HG02943 (cell line): ENCODE results near the gene CDC37L1.
A peak's percentile ranks its signal among the peaks of the same experiment; 100 is the strongest.
"Not testable (repeated sequence)": the region's sequence is repeated elsewhere in the genome, so short reads cannot be mapped to it uniquely, and the experiment has no call there.

ENCODE experiments used
- ATAC-seq: cut with Tn5 transposase; IDR thresholded peaks from one replicate; pipeline ENCODE4 v1.9.1; 2021; ENCODE audit warnings: mild to moderate bottlenecking, low read depth, moderate library complexity; ENCODE audit not compliant: unreplicated experiment

CDC37L1 gene

DNA sequence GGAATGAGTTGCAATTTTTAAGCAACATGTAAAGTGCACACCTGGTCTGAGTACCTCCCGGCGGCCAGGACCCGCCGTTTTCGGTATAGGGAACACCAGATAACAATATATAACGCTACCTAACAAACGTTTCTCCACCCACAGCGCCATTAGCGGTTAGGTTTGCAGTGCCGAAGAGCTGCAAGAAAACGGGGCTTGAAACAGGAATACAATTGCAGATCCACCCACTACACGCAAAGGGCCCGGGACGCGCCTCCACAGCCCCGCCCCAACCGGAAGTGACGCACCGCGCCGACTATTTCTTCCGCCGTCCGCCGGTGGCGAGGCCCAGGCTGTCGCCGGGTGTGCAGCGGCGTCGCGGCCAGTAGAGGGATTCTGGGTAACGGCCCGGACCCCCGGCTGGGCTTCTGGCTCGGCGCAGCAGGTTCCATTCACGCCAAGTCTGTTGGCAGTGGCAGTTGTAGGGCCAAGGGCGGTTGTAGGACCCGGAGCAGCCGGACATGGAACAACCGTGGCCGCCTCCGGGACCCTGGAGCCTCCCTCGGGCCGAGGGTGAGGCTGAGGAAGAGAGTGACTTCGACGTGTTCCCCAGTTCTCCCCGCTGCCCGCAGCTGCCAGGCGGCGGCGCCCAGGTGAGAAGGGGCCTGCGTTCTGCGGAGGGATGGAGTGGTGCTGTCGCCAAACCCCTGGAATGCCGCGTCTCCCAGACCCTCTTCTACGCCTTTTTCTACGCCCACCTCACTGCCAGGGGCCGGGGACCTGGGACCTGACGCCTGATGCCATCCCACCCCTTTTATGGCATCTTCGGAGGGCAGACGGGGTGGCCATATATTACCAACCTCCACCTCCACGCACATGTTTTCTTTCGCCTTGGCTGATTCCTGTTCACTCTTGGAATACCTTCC is at the start of gene CDC37L1:
Gene CDC37L1, plus strand, starts transcription at position 302 of the 905 bp plus-strand sequence. Its CDS starts 199 bp downstream, at position 501.
- ATAC-seq = peak; percentile 93

DNA sequence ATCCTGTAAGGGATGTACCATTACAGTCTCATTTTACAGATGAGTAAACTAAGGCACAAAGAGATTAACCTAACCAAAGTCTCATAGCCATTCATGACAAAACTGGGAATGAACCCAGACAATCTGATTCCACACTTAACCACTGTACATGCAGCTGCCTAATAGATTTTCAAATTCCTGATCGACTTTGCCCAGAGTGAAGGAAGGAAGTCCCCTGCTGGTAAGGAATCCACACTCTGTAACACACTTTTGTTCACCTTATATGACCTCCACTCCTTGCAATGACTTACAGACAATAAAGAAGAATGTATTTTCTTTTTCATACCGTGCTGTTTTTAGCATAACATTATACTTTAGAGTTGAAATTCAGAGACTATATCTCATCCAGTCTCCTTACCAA is 48.5 kb upstream of the CDC37L1 start:
- ATAC-seq = no peak

DNA sequence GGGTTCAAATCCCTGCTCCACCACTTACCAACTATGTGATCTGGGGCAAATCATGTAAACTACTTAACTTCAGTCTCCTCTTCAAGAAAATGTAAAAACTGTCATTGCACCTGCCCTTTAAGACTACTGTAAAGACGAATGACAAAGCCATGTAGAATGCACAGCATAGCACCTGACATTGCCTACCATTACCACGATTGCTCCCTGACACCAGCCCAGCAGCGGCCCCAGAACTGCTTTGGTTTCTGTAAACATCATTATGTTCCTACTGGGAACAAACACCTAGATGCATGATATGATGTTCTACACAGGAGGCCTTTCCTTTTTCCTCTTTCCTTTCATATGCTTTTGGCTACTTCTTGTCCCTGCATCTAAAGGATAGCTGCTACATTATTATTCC is 40.4 kb upstream of the CDC37L1 start:
- no peak for ATAC-seq

DNA sequence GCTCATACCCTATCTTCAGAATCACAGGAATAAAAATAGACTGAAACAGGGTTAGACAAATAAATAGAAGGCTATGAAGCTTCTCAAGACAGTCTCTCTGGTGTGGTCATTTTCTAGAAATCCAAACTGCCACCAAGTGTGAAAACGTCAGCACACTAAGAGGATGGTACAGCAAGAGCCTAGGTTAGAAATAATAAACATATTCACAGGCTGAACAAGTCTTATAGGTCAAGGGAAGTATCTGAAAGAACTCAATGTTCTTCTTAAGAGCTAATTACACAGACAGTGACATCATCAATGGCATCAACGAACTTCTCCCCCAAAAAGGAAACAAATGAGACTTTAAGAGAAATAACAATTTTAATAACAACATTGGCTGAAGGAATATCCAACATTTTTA is 39.9 kb upstream of the CDC37L1 start:
- no peak for ATAC-seq

DNA sequence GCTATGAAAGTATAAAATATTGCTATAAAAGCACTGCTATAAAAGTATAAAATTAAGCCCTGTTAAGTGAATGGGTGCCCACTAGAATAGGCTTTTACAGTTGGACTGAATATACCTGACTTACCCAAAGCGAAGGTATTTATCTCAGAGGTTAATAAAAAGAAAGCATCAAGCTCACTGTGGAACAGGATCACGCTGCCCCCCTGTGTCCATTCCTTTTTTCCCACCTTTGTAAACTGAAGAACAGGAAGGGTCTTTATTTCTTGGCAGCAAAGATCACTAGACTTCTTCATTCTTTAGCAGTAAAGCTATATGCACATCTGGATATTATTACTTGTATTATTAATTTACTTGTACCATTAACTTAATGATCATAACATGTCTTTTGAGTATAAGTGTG is 39.3 kb upstream of the CDC37L1 start:
- ATAC-seq = no peak

DNA sequence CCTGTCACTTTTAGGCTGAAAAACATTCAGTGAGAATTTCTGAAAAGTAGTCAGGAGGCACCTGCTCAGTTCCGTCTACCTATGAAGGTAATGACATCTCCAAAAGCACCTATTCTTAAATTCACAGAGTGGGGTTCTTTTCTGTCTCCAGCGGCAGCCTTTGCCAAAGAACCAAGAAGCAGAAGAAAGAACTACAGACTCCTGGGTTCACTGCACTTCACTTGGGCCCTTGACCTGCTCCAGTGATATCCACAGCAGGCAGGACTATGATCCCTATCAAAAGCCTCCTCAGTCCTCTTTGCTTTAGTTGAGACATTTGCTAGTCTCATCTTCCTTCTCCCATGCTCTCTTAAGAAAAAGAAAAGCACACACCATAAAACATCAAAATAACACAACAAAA is 37.0 kb upstream of the CDC37L1 start:
- ATAC-seq = no peak

DNA sequence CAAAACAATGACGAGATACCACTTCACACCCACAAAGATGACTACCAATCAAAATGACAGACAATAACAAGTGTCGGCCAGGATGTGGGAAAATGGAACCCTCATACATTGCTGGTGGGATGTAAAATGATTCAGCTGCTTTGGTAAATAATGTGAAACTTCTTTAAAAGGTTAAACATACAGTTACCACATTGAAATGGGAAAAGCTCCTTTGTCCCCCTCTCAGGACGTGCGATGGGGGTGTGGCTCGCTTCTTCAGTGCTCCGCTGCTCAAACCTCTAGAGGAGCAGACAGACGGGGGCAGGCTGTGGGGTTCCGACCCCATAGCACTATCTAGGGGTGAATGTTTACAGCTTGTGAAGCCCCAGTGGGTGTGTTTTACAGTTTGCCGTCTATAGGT is 25.3 kb upstream of the CDC37L1 start:
- ATAC-seq = no peak

DNA sequence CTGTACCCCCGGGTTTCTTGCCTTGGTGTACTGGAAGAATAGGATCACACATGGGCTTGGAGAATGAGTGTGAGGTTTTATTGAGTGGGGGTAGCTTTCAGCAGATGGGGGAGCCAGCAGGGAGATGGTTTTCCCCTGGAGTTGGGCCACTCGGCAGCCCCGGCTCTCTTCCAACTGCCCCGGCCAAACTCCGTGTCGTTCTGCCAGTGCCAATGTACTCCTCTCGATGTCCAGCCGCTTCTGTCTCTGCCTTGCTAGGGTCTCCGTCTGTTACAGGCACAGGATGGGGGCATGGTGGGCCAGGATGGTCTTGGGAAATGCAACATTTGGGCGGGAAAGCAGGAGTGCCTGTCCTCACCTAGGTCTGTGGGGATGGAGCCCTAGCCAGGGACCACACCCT is 24.8 kb upstream of the CDC37L1 start:
- ATAC-seq = no peak

DNA sequence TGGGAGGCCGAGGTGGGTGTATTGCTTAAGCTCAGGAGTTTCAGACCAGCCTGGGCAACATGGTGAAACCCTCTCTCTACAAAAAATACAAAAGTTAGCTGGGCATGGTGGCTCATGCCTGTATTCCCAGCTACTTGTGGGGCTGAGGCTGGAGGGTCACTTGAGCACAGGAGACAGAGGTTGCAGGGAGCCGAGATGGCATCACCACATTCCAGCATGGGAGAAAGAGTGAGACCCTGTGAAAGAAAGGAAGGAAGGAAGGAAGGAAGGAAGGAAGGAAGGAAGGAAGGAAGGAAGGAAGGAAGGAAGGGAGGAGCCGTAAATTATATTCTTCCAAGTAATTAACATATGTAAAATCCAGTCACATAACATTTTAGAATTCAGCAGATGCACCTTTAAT is 23.2 kb upstream of the CDC37L1 start:
- ATAC-seq = not testable (repeated sequence)

DNA sequence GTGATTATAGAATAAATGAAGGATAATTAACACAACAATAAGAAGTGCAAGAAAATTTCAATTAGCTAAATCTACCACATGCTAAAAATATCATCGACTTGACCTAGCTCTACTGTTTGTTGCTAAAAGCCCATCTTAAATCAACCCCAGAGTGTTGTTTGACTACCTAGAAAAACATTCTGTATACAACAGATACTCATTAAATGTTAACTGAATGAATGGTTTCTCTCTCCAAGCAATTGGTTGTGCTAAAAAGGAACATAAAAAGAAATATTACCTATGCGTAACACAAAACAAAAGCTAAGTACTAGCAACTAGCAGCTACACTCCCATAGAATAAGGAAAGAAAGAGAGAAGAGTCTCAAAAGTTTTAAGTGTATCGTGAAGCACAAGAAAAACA is 22.7 kb upstream of the CDC37L1 start:
- no peak for ATAC-seq

DNA sequence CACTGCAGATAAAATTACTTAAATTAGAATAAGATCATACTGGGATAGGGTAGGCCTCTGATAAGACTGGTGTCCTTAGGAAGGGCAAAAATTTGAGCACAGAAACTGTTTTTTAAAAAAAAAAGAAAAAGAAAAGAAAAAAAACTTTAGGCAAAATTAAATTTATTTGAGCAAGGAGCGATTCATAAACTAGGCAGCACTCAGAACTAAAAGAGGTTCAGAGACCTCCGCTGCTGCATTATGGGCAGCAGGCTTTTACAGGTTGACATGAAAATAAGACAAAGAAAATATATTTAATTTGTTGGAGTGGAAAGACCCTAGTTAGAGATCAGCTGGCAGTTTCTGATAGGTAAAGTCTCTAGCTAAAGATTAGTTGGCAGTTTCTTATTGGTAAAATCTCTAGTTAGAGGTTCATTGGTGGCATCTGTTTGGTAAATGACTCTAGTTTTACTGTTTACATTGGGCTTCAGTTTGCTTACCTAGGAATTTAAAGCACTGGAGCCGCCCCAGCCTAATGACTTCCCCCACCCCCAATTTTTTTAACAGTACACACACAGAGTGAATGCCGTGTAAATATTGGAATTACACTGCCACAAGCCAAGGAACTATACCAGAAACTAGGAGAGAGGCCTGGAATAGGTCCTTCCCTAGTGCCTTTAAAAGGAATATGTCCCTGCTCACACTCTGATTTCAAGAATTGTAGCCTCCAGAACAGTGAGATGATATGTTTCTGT is 21.8 kb upstream of the CDC37L1 start:
- no peak for ATAC-seq

DNA sequence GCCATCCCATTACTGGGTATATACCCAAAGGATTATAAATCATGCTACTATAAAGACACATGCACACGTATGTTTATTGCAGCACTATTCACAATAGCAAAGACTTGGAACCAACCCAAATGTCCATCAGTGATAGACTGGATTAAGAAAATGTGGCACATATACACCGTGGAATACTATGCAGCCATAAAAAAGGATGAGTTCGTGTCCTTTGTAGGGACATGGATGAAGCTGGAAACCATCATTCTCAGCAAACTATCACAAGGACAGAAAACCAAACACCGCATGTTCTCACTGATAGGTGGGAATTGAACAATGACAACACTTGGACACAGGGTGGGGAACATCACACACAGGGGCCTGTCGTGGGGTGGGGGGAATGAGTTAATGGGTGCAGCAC is 18.7 kb upstream of the CDC37L1 start:
- ATAC-seq = not testable (repeated sequence)

DNA sequence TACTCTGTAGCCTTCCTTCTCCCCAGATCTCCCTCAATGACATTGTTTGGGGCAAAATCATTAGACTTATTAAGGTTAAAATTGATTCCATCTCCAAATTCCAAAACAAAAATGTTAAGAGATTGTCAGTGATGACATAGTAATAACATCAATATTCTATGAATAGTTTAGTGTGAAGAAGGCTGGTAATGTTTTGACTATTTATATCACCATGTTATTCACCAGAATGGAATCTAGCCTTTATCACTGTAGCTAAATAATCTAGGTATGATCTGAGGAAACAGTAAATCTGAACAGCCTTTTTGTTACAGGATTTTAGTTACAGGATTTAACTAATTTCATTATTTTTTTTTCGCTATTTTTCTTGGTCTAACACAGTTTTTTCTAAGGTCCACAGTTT is 18.2 kb upstream of the CDC37L1 start:
- ATAC-seq = no peak

DNA sequence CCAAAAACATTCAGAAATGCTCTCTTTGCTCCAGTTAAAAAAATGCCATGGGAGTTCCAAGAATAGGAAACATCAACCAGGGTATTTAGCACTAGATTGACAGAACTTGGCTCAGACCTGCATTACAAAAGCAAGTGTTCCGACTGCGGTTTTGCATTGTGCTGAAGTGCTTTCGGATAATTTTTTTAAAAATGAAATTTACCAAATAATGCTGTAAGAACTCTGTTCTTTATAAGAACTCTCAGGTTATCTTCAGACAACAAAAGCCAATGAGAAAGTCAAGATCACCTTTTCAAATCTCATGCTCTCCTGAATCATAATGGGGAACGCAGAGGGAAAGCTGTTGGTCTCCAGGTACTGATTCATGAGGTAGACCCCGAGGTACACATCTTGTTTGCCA is 17.8 kb upstream of the CDC37L1 start:
- ATAC-seq = no peak

DNA sequence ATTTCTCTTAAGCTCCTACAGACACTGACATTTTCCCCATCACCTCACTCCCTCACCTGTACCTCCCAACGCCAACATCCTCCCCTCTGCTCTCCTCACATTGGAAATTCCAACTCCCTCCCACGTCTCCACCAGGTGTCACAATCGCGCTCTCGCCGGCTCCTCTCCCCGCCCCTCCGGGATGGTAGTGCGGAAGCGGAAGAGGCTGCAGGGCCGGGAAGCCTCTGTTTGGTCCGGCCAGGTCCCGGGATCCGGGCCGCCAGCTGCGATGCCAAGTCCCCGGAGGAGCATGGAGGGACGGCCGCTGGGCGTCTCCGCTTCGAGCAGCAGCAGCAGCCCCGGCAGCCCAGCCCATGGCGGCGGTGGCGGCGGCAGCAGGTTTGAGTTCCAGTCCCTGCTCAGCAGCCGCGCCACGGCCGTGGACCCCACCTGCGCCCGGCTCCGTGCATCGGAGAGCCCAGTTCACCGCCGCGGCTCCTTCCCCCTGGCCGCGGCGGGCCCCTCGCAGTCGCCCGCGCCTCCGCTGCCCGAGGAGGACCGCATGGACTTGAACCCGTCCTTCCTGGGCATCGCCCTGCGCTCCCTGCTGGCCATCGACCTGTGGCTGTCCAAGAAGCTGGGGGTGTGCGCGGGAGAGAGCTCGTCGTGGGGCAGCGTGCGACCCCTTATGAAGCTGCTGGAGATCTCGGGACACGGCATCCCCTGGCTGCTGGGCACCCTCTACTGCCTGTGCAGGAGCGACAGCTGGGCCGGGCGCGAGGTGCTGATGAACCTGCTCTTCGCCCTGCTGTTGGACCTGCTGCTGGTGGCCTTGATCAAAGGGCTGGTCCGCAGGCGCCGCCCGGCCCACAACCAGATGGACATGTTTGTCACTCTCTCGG is 17.0 kb upstream of the CDC37L1 start, which contains the start of gene PLPP6:
Gene PLPP6, plus strand, starts transcription at position 187 of the 881 bp plus-strand sequence. Its CDS starts 82 bp downstream, at position 269.
- ATAC-seq = peak; percentile 76

DNA sequence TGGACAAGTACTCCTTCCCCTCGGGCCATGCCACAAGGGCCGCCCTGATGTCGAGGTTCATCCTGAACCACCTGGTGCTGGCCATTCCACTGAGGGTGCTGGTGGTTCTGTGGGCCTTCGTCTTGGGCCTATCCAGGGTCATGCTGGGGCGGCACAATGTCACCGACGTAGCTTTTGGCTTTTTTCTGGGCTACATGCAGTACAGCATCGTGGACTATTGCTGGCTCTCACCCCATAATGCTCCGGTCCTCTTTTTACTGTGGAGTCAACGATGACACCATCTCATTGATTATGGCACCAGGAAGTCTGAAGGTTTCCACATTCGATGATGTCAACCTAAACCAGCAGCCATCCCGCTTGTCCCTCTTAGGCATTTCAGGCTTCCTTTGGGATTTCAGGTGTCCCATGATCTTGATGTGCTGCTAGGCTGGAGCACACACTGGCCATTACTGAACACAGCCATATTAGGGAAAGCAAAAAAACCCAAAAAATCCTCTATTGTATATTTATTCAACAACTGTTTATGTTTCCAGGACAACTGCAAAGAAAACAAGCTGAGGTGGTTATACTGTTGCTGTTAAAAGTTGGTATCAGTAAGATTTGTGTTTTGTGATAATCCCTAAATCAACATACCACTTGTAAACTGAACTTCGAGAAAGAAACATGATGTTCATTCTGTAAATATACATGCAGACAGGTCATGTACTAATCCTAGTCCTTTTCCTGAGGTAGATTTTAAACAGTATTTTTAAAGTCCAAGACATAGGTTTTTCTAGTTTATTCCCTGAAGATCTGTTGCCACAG is 16.2 kb upstream of the CDC37L1 start:
- ATAC-seq = no peak

DNA sequence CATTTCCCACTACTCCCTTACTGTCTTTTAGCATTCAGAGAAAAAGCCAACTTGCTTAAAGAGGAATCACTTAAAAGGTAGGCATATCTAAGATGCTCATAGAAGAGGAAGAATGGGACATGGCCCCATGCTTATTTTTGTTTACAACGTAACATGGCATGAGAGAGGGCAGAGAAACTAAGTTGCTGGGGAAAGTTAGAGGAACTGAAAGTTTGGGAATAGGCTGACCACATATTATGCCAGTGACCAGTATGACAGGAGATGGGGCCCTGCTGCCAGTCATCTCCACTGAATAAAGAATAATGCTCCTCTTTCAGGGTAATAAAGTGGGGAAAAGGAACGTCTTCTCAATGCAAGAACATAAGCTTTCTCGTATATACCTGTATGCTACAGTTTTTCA is 15.4 kb upstream of the CDC37L1 start:
- ATAC-seq = no peak

DNA sequence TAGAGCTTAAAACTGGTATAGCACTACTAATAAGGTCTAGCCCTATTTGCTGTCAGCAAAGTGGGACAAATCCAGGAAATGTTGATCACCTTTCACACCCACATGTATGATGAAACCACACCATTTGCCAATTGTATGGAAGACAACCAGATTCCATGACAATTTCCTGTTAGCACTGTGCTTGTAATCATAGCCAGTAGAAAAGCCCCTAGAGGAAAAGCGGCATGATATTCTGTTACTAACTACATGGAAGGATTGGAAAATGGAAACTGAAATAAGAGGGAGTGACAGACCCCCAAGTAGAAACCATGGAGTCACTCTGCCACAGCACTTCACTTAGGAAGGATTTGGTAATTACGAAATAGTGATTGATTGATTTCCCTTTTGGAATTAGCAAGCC is 14.0 kb upstream of the CDC37L1 start:
- ATAC-seq = no peak

DNA sequence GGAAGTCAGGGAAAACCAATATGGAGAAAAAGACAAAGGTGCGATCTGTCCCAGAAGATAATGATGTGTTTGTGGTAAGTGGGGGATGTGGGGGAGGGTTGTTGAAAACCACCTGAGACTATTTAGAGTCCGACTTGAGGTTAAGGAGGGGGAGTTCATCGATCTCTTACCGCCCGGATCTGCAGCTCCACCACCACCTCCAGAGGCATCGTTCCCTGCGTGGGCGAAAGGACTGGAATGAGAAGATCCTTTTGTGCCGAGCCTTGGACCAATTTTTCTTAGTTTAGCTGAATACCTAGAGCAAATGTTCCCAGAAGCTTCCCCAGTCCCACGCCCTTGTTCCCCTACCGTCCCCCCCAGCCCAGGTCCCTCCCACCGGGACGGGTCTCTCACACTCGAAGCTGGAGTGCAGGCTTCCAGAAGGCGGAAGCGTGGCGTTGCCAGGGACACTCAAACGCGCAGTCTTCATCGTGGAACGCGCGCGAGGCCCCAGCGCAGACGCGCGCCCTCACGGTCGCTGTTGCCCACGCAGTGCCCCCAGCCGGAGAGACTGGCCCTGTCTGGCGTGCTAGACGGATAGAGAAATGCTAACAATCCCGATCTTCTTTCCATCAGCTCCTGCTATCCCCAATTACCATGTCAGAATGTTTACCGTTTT is 13.2 kb upstream of the CDC37L1 start, which contains the start of gene SPATA6L:
Gene SPATA6L, minus strand, starts transcription at position 439 of the 658 bp plus-strand sequence. Its CDS starts 230 bp downstream, at position 209.
- no peak for ATAC-seq
